Stomach (tissue), 9 donors: ENCODE measurements around the gene FBXW12. TPM values are rescaled to one million over a fixed set of nuclear protein-coding genes. Genes with fewer than 3 reads are reported as not detected.

Experiments used
- DNase-seq, 2 donors: peaks; one replicate each; pipeline versions ENCODE4 v3.0.0 to v3.0.0-alpha.2; 2013 to 2019
- H3K27ac ChIP-seq, 5 donors: fragments of 200-600 bp in 4 of 5; sonication (generic) in 4 of 5; one replicate each; pipeline ENCODE4 v1.5.1; 2013 to 2019; ENCODE audit warnings: mild to moderate bottlenecking in 1 of 5, moderate library complexity in 1 of 5
- H3K27me3 ChIP-seq, 3 donors: fragments of 200-600 bp; sonication (generic); one replicate each; pipeline ENCODE4 v1.5.1; 2017 to 2019; ENCODE audit warnings: mixed run types in 1 of 3
- H3K36me3 ChIP-seq, 4 donors: fragments of 200-600 bp; sonication (generic); 1 replicate in 3 of 4; 2 replicates in 1 of 4; pipeline ENCODE4 v1.5.1; 2016 to 2019
- H3K4me1 ChIP-seq, 4 donors: fragments of 200-600 bp; sonication (generic); one replicate each; pipeline ENCODE4 v1.5.1; 2016 to 2019
- H3K4me3 ChIP-seq, 4 donors: fragments of 200-600 bp; sonication (generic) in 3 of 4; one replicate each; pipeline ENCODE4 v1.5.1; 2016 to 2019; ENCODE audit warnings: mild to moderate bottlenecking in 1 of 4
- H3K9me3 ChIP-seq, 4 donors: fragments of 200-600 bp; sonication (generic); one replicate each; pipeline ENCODE4 v1.5.1; 2016 to 2019
- CTCF ChIP-seq, 7 experiments: fragments of 450-650 bp in 4 of 7; fragments of 200-600 bp in 3 of 7; sonication (generic) in 3 of 7; IDR thresholded peaks; one replicate each; pipeline ENCODE4 v1.5.1; 2016 to 2019; ENCODE audit warnings: antibody characterized with exemption in 7 of 7, control low read depth in 2 of 7, mild to moderate bottlenecking in 1 of 7
- EP300 ChIP-seq: sonication (generic); formaldehyde crosslinking; IDR thresholded peaks from one replicate; pipeline ENCODE4 v1.6.1; 2017; ENCODE audit warnings: antibody characterized with exemption
- POLR2A ChIP-seq, 4 donors: fragments of 450-650 bp; IDR thresholded peaks; one replicate each; pipeline ENCODE4 v1.6.1; 2016; ENCODE audit warnings: antibody characterized with exemption in 4 of 4, control low read depth in 2 of 4, mild to moderate bottlenecking in 1 of 4, moderate library complexity in 1 of 4
- POLR2AphosphoS5 ChIP-seq, 3 donors: sonication (generic); formaldehyde crosslinking; IDR thresholded peaks; one replicate each; pipeline ENCODE4 v1.6.1; 2016; ENCODE audit warnings: antibody characterized with exemption in 3 of 3
- WGBS, 5 donors: extraction: QIAGEN DNeasy Blood & Tissue Kit in 3 of 5; methylation state at CpG; one replicate each; pipeline versions ENCODE4 v1.1.5 to v1.1.7; 2013 to 2018; 5-methylcytosine and 5-hydroxymethylcytosine counted together
- intact Hi-C: fragments of 100-400 bp; cut with DNase I; formaldehyde crosslinking; loops from one replicate; pipeline ENCODE4 v1.15.1; 2023; ENCODE audit warnings: low total_unique reads
- polyA plus RNA-seq, 3 donors: library from polyadenylated mRNA; stranded (reverse); fragments of 200-250 nt; gene quantifications; one replicate each; pipeline ENCODE4 v1.2.3, GENCODE V29; 2013
- total RNA-seq, 5 donors: library from RNA; depleted of rRNA; stranded (reverse); fragments of >200 nt; gene quantifications; one replicate each; pipeline versions ENCODE4 v1.1.0 to v1.2.3, GENCODE V29; 2014 to 2016
- donor health status: healthy with polysubstance abuse.
- donor health status: Bipolar disorder and iron deficiency.
- donor health status: healthy.

FBXW12 gene
- total and polyA plus RNA-seq, 8 donors, result not detected

- Histone ChIP-seq H3K4me1 (no peaks in the 10 kb centered on the region), H3K36me3 (no peaks in the 10 kb centered on the region), H3K27ac (no peak overlapping the region), H3K4me3 (no peak overlapping the region), H3K9me3 (no peaks in the 10 kb centered on the region), H3K27me3 (peaks cover 0 to 4% (median 0%) of the 10 kb centered on the region in 3 donors)
- WGBS, 5 donors, result 49 to 68% (median 58%) methylated on average over 3 of the region's 3 CpGs
- intact Hi-C loops, result no loop called here
- DNase-seq, result no peak
- TF ChIP-seq CTCF (IDR thresholded peaks at IDR 0.05) (no peak), POLR2A (IDR thresholded peaks at IDR 0.05) (no peak), POLR2AphosphoS5 (IDR thresholded peaks at IDR 0.05) (no peak), EP300 (no peak)
Observed at GRCh38 chr3:48395714-48396113, 23.7 kb downstream of the FBXW12 start.

- whole genome bisulfite sequencing, 5 donors, result 61 to 70% (median 65%) methylated on average over 7 to 9 of the region's 9 CpGs
- H3K27ac ChIP-seq, result no peak overlapping the region
- TF ChIP-seq CTCF (IDR thresholded peaks at IDR 0.05) (no peak), EP300 (no peak), POLR2AphosphoS5 (IDR thresholded peaks at IDR 0.05) (no peak), POLR2A (IDR thresholded peaks at IDR 0.05) (no peak)
- peaks cover 0 to 4% (median 0%) of the 10 kb centered on the region in 3 donors for H3K27me3 ChIP-seq
- intact Hi-C loops, result no loop called here
- no peak overlapping the region for H3K4me3 ChIP-seq
- no peaks in the 10 kb centered on the region for H3K9me3 ChIP-seq
- peaks cover 0 to 3% (median 0%) of the 10 kb centered on the region in 4 donors for H3K36me3 ChIP-seq
- DNase-seq, result peak in 1 of 2 donors; percentile 2
- H3K4me1 ChIP-seq, result peaks cover 0 to 21% (median 16%) of the 10 kb centered on the region in 4 donors
Observed at GRCh38 chr3:48397767-48398681, 26.0 kb downstream of the FBXW12 start.

- no peaks in the 10 kb centered on the region for H3K9me3 ChIP-seq
- H3K27me3 ChIP-seq, result peaks cover 0 to 4% (median 0%) of the 10 kb centered on the region in 3 donors
- peaks cover 4 to 11% (median 4%) of the 10 kb centered on the region in 4 donors for H3K36me3 ChIP-seq
- no peak overlapping the region for H3K27ac ChIP-seq
- DNase-seq, result peak in 1 of 2 donors; percentile 7
- TF ChIP-seq POLR2A (IDR thresholded peaks at IDR 0.05), result no peak
- no peak for TF ChIP-seq CTCF (IDR thresholded peaks at IDR 0.05)
- TF ChIP-seq POLR2AphosphoS5 (IDR thresholded peaks at IDR 0.05), result no peak
- no peak for TF ChIP-seq EP300
- H3K4me3 ChIP-seq, result no peak overlapping the region
- H3K4me1 ChIP-seq, result peaks cover 0 to 21% (median 16%) of the 10 kb centered on the region in 4 donors
- WGBS, 5 donors, result 27 to 58% (median 43%) methylated on average over 9 to 11 of the region's 11 CpGs
- intact Hi-C loops, result no loop called here
Observed at GRCh38 chr3:48398701-48399386, 26.8 kb downstream of the FBXW12 start.

GRCh38 chr3:48399387-48400172 is 27.6 kb downstream of the FBXW12 start:
- H3K4me3 ChIP-seq, result no peak overlapping the region
- no peak for TF ChIP-seq CTCF (IDR thresholded peaks at IDR 0.05)
- TF ChIP-seq POLR2A (IDR thresholded peaks at IDR 0.05), result no peak
- no peak for TF ChIP-seq EP300
- no peak for TF ChIP-seq POLR2AphosphoS5 (IDR thresholded peaks at IDR 0.05)
- peak in 1 of 2 donors; percentile 41 for DNase-seq
- H3K9me3 ChIP-seq, result no peaks in the 10 kb centered on the region
- no peak overlapping the region for H3K27ac ChIP-seq
- peaks cover 10 to 18% (median 12%) of the 10 kb centered on the region in 4 donors for H3K36me3 ChIP-seq
- intact Hi-C loops, result loop anchor here (2.0 kb wide), 1 partner anchor 35 kb away; no protein-coding TSS in a partner anchor
- H3K4me1 ChIP-seq, result peaks cover 0 to 21% (median 16%) of the 10 kb centered on the region in 4 donors
- 33 to 75% (median 48%) methylated on average over 4 of the region's 4 CpGs for WGBS, 5 donors
- peaks cover 0 to 4% (median 0%) of the 10 kb centered on the region in 3 donors for H3K27me3 ChIP-seq
